HUES48 (cell line): ENCODE data around the gene TPRKB.
"Not testable (repeated sequence)": the region's sequence is repeated elsewhere in the genome, so short reads cannot be mapped to it uniquely, and the experiment has no call there.

ENCODE experiments used
- H3K27ac ChIP-seq: one replicate; pipeline ENCODE4 v1.7.0; 2013; ENCODE audit warnings: low read depth, low read length, inconsistent platforms
- H3K27me3 ChIP-seq: 2 replicates; pipeline ENCODE4 v1.6.1; 2013; ENCODE audit warnings: mild to moderate bottlenecking, low read length; ENCODE audit not compliant: control insufficient read depth, insufficient read depth
- H3K36me3 ChIP-seq: 2 replicates; pipeline ENCODE4 v1.6.1; 2013; ENCODE audit warnings: low read length; ENCODE audit not compliant: control insufficient read depth, insufficient read depth
- H3K4me1 ChIP-seq: 2 replicates; pipeline ENCODE4 v1.6.1; 2013; ENCODE audit warnings: mild to moderate bottlenecking, low read length; ENCODE audit not compliant: control insufficient read depth, insufficient read depth
- H3K4me3 ChIP-seq: 2 replicates; pipeline ENCODE4 v1.5.1; 2013; ENCODE audit warnings: mild to moderate bottlenecking, low read depth, low read length
- H3K9ac ChIP-seq: 2 replicates; pipeline ENCODE4 v1.6.1; 2013; ENCODE audit warnings: mild to moderate bottlenecking, low read depth, low read length, moderate library complexity
- H3K9me3 ChIP-seq: 2 replicates; pipeline ENCODE4 v1.6.1; 2013; ENCODE audit warnings: low read length; ENCODE audit not compliant: control insufficient read depth, insufficient read depth

Gene TPRKB

DNA sequence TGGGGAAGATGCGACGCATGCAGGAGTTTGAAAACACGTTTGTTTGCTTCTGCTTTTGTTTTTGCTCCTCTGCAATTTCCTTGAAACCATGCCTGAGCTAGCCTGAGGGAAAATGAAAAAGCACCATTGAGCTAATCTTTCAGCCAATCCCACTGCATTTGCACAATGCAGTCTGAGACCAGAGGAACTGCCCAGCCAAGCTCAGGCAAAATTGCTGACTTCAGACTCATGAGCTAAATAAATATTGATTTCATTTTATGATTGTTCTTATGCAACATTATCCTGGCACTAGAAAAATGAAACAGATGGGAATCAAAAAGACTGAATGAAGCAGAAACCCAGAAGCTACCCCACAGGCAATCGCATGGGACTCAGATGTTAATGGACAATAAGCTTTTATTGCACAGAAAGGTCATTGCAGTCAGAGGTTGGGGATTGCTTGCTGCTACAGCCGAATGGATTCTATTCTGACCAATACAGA is 37.0 kb downstream of the TPRKB start:
- H3K4me1 ChIP-seq, result no peaks in the 10 kb centered on the region
- H3K9ac ChIP-seq, result no peak overlapping the region
- no peak overlapping the region for H3K27ac ChIP-seq
- no peaks in the 10 kb centered on the region for H3K27me3 ChIP-seq
- peaks cover 18% of the 10 kb centered on the region for H3K9me3 ChIP-seq
- no peak overlapping the region for H3K4me3 ChIP-seq
- no peaks in the 10 kb centered on the region for H3K36me3 ChIP-seq

DNA sequence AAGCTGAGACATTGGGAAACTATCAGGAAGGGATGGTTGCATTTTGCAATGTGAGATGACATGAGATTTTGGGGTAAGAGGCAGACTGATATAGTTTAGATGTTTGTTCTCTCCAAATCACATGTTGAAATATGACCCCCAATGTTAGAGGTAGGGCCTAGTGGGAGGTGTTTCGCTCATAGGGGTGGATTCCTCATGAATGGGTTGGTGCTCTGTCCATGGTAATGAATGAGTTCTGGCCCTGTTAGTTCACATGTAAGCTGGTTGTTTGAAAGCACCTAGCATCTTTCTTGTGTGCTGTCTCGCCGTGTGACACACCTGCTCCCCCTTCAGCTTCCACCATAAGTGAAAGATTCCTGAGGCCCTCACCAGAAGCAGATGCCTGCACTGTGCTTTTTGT is 37.7 kb downstream of the TPRKB start:
- Histone ChIP-seq H3K27ac (no peak overlapping the region), H3K4me3 (no peak overlapping the region), H3K36me3 (no peaks in the 10 kb centered on the region), H3K27me3 (no peaks in the 10 kb centered on the region), H3K9me3 (peaks cover 18% of the 10 kb centered on the region), H3K4me1 (no peaks in the 10 kb centered on the region), H3K9ac (no peak overlapping the region)

DNA sequence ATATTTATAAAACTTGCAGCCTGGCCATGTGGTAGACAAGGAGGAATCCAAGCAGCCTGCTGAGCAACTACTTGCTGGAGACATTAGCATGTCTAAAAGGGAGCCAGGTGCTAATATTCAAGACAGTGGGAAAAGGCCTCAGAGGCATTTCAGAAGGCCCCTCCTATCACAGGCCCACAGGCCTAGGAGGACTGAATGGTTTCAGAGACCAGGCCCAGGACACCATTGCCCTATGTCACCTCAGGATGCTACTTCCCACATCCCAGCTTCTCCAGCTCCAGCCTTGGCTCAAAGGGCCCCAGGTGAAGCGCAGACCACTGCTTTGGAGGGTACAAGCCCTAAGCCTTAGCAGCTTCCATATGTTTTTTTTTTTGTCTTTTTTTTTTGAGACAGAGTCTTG is 39.0 kb downstream of the TPRKB start:
- Histone ChIP-seq H3K4me3 (no peak overlapping the region), H3K9me3 (peaks cover 18% of the 10 kb centered on the region), H3K9ac (no peak overlapping the region), H3K27me3 (no peaks in the 10 kb centered on the region), H3K36me3 (no peaks in the 10 kb centered on the region), H3K27ac (no peak overlapping the region), H3K4me1 (no peaks in the 10 kb centered on the region)

DNA sequence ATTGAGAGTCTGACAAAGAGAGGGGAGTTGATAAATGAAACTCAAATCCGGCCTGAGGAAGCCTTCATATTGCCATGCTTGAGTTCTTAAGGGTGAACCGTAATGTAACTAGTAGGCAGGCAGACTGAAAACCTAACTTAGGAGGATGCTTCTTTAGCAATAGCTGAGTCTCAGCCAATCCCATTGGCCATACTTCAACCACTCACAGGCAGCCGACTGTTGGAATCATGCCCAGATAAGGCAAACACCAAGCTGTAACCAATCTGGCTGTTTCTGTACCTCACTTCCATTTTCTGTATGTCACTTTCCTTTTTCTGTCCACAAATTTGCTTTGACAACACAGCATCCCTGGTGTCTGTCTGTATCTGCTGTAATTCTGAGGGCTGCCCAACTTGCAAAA is 39.5 kb downstream of the TPRKB start:
- Histone ChIP-seq H3K9ac (no peak overlapping the region), H3K27ac (no peak overlapping the region), H3K4me3 (no peak overlapping the region), H3K4me1 (no peaks in the 10 kb centered on the region), H3K36me3 (no peaks in the 10 kb centered on the region), H3K27me3 (no peaks in the 10 kb centered on the region), H3K9me3 (peaks cover 18% of the 10 kb centered on the region)

DNA sequence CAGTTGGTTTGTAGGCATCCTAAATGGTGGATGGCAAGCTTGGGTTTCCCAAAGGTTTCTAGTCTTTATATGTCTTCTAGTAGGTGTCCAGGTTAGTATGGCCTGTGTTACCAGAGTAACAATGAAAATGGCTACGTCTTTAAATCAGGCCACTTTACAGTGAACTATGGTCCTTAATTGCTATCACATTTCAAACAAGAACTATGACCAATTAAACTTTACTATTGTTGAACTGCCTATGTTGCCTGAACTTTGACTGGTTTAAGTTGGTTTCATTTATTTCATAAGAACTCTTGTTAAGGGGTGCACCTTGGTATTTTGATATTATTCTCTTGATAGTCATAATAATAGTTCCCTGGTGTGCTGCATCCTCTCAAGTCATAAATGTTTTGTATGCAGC is 40.2 kb downstream of the TPRKB start:
- H3K9me3 ChIP-seq, result peaks cover 18% of the 10 kb centered on the region

DNA sequence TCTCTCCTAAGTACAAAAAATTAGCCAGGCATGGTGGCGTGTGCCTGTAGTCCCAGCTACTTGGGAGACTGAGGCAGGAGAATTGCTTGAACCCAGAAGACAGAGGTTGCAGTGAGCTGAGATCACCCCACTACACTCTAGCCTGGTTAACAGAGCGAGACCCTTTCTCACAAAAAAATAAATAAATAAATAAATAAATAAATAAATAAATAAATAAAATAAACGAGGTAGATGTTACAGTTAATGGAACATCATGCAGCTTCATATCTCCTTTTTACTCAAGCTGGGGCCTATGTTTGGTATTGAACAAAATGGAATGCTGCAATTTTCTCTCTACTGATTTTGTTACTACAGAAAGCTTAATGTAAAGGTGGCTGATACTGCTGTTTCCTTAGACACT is 40.6 kb downstream of the TPRKB start:
- H3K9ac ChIP-seq, H3K27ac ChIP-seq, H3K4me1 ChIP-seq, H3K4me3 ChIP-seq, H3K27me3 ChIP-seq, H3K36me3 ChIP-seq: not testable (repeated sequence)
- peaks cover 18% of the 10 kb centered on the region for H3K9me3 ChIP-seq

More for the DNA sequence above, 40.2 kb downstream of the TPRKB start:
- not testable (repeated sequence) for H3K9ac ChIP-seq, H3K27ac ChIP-seq, H3K4me3 ChIP-seq, H3K36me3 ChIP-seq, H3K4me1 ChIP-seq, H3K27me3 ChIP-seq

DNA sequence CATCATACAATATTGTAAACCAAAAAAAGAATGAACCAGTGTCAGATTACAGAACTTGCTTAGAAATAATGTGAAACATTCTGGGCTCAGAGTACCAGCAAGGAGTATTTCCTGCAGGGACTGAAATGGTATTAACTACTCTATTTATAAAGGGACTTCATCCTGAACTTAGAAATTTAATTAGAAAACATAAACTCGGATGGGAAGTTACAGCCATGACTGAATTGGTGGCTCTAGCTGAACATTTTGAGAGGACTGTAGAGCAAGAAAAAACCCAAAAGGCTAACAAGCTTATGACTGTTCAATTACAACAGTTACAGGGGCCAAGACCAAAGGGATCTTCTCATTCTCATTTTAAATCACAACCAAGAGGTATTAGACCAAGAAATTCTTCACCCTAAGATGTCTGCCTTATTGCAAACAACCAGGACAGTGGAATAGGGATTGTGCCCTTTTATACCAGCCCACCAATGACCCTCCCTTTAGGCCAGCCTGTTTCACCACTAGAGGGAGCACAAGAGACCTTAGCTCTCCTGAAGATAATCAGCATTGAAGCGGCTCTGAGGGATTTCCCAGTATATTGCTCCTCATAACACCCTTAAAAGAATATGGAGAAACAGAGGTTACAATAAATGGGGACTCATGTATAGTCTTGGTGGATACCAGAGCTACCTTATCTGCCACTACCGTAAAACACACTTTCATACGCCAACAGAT is 46.6 kb downstream of the TPRKB start:
- H3K9me3 ChIP-seq, H3K9ac ChIP-seq, H3K4me3 ChIP-seq, H3K36me3 ChIP-seq, H3K27ac ChIP-seq, H3K27me3 ChIP-seq, H3K4me1 ChIP-seq: not testable (repeated sequence)

DNA sequence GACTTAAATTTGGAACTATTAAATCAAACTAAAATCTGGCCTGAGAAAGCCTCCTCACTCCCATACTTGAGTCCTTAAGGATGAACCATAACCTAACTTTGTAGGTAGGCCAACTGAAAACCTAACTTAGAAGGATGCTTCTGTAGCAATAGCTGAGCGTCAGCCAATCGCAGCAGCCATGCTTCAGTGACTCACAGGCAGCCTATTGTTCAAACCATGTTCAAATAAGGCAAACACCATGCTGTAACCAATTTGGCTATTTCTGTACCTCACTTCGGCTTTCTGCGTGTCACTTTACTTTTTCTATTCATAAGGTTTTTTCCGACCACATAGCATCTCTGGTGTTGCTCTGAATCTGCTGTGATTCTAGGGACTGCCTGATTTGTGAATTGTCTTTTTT is 48.7 kb downstream of the TPRKB start:
- H3K9ac ChIP-seq, H3K36me3 ChIP-seq, H3K27ac ChIP-seq, H3K4me3 ChIP-seq, H3K4me1 ChIP-seq, H3K27me3 ChIP-seq, H3K9me3 ChIP-seq: not testable (repeated sequence)

DNA sequence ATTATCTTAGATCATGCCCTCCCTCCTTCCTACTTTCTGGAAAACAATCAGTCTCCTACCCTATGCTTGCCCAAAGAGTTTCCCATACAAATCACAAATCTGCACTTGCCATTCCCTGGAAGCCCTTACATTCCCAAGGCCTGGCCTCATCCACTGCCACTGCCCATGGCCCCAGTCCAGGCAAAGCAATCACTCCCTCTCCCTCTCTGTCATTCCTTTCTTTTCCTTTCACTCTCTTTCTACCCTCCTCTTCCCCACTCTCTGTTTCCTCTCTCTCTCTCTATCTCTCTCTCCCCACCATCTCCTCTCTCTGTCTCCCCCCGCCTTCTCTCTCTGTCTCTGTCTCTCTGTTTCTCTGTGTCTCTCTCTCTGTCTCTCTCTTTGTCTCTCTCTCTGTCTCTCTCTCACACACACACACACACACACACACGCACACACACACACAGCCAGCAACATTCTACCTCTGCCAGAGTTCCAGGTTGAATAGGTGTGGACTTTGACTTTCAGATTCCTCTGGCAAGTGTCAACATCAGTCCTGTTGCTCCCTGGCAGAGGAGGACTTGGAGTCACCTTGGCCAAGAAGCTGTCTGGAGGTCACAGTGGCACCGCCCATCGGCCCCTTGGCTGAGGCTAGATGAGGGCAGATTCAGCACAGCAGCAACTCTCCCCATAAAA is 51.2 kb downstream of the TPRKB start:
- H3K36me3 ChIP-seq, result no peaks in the 10 kb centered on the region
- H3K4me1 ChIP-seq, result no peaks in the 10 kb centered on the region
- no peak overlapping the region for H3K27ac ChIP-seq
- no peaks in the 10 kb centered on the region for H3K27me3 ChIP-seq
- no peak overlapping the region for H3K4me3 ChIP-seq
- H3K9me3 ChIP-seq, result no peaks in the 10 kb centered on the region; the same call in 1 of the 2 replicates
- H3K9ac ChIP-seq, result no peak overlapping the region

DNA sequence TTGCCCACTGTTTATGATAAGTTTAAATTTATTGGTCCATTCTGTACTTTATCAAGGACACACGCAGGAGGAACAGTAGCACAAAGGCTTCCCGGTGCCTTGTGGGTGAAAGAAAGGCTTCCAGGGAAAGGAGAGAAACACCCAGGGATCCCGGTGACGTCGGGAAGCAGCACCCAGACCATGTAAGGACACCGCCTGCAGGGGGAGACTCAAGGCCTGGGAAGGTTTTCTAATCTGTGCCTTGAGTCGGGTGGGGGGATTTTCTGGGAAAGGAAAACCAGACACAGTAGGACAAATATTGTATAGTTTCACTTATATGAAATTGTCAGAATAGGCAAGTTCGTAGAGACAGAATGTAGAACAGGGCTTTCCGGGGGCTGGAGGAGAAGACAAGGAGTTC is 52.2 kb downstream of the TPRKB start:
- H3K27me3 ChIP-seq, H3K9ac ChIP-seq, H3K36me3 ChIP-seq, H3K27ac ChIP-seq, H3K9me3 ChIP-seq, H3K4me3 ChIP-seq, H3K4me1 ChIP-seq: not testable (repeated sequence)

DNA sequence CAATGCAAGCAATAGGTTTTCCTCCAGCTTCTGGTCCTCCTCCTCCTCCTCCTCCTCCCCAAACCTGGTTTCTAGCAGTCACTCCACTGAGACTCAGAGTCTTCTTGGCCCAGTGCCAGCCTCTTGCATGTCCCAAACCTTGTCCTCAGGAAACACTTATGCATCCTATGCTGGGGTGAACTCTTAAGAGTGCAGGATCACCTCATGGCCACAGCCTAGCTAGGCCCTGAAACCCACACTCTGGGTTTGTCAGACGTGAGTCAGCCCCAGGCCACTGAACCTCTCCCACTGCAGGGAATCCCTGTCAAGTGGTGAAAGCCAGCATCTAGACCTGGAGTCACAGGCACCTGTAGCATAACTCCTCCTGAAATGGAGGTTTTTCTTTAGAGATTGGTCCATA is 52.8 kb downstream of the TPRKB start:
- not testable (repeated sequence) for H3K9ac ChIP-seq, H3K27me3 ChIP-seq, H3K36me3 ChIP-seq, H3K27ac ChIP-seq, H3K4me1 ChIP-seq, H3K4me3 ChIP-seq, H3K9me3 ChIP-seq
